A549 (cell line): Measurements from ENCODE around the gene HCCS. TPM values are rescaled to one million over a fixed set of nuclear protein-coding genes. Genes with fewer than 3 reads are reported as not detected.
A peak's percentile ranks its signal among the peaks of the same experiment; 100 is the strongest.

Experiments
- ATAC-seq, 2 experiments: fragments of 200-7000 bp in 1 of 2; fragments of >200 bp in 1 of 2; cut with Nextera tagmentation in 1 of 2; cut with Tn5 transposase in 1 of 2; 3 replicates each; pipeline versions ENCODE4 v1.8.0 to v1.9.1; 2018 to 2020; ENCODE audit warnings: mild to moderate bottlenecking in 1 of 2, moderate library complexity in 1 of 2
- CTCF ChIA-PET: fragments of 300-600 bp; sonication (Branson Sonifier 250); formaldehyde crosslinking; extraction: SDS; loops from one replicate; lab custom pipeline; 2021; ENCODE audit warnings: antibody characterized with exemption, inconsistent platforms; lab: Yijun Ruan, JAX
- POLR2A ChIA-PET: fragments of 350-600 bp; formaldehyde crosslinking; extraction: SDS; loops from one replicate; lab custom pipeline; 2021; ENCODE audit warnings: antibody characterized with exemption, inconsistent platforms; lab: Yijun Ruan, JAX
- DNase-seq, 2 experiments: peaks; one replicate each; pipeline versions ENCODE4 v3.0.0 to v3.0.0-alpha.2; 2011 to 2016; ENCODE audit warnings: low read depth in 1 of 2, low spot score in 1 of 2
- FAIRE-seq: peaks from 2 replicates; lab custom pipeline; 2011; peaks lifted over from hg19 to GRCh38; lab: Jason Lieb, UNC
- H3K27ac ChIP-seq, 2 experiments: fragments of >200 bp; sonication (Bioruptor Twin); formaldehyde crosslinking; 3 replicates each; pipeline ENCODE4 v1.5.1; 2016 to 2017
- H3K4me1 ChIP-seq: fragments of >200 bp; sonication (Bioruptor Twin); formaldehyde crosslinking; 3 replicates; pipeline ENCODE4 v1.6.1; 2016
- H3K4me2 ChIP-seq: fragments of >200 bp; sonication (Bioruptor Twin); formaldehyde crosslinking; 3 replicates; pipeline ENCODE4 v1.6.1; 2016
- H3K4me3 ChIP-seq: fragments of >200 bp; sonication (Bioruptor Twin); formaldehyde crosslinking; 3 replicates; pipeline ENCODE4 v1.5.1; 2016
- H3K9me3 ChIP-seq: fragments of >200 bp; sonication (Bioruptor Twin); formaldehyde crosslinking; 3 replicates; pipeline ENCODE4 v1.6.1; 2016
- ATOH8 ChIP-seq: fragments of 250-450 bp; sonication (Bioruptor Pico); IDR thresholded peaks from 2 replicates; pipeline ENCODE4 v1.5.0; 2020; ENCODE audit warnings: low read depth, mild to moderate bottlenecking, moderate library complexity
- BCL3 ChIP-seq: fragments of >200 bp; sonication (Bioruptor Twin); formaldehyde crosslinking; IDR thresholded peaks from 3 replicates; pipeline ENCODE4 v1.6.1; 2016
- CBX8 ChIP-seq: fragments of 200-600 bp; sonication (generic); IDR thresholded peaks from 2 replicates; pipeline ENCODE4 v1.6.1; 2016
- CTCF ChIP-seq: fragments of >200 bp; sonication (Bioruptor Twin); formaldehyde crosslinking; IDR thresholded peaks from 3 replicates; pipeline ENCODE4 v1.5.1; 2016
- E2F6 ChIP-seq: IDR thresholded peaks from 2 replicates; pipeline ENCODE4 v1.6.1; 2012; ENCODE audit warnings: low read depth, borderline replicate concordance
- EHF ChIP-seq: fragments of 250-450 bp; sonication (Bioruptor Pico); IDR thresholded peaks from 2 replicates; pipeline ENCODE4 v1.5.0; 2020; ENCODE audit warnings: mild to moderate bottlenecking
- EP300 ChIP-seq, 2 experiments: fragments of >200 bp; sonication (Bioruptor Twin); formaldehyde crosslinking; IDR thresholded peaks; 2 replicates in 1 of 2; 3 replicates in 1 of 2; pipeline ENCODE4 v1.6.1; 2016 to 2017
- FOSL2 ChIP-seq, 2 experiments: fragments of 450-650 bp in 1 of 2; fragments of >200 bp in 1 of 2; sonication (Bioruptor Twin) in 1 of 2; formaldehyde crosslinking; IDR thresholded peaks; 2 replicates each; pipeline versions ENCODE4 v1.5.0 to v1.6.1; 2016 to 2020; ENCODE audit warnings: mild to moderate bottlenecking in 1 of 2, moderate library complexity in 1 of 2
- HEYL ChIP-seq: fragments of 250-450 bp; sonication (Bioruptor Pico); IDR thresholded peaks from 2 replicates; pipeline ENCODE4 v1.8.0; 2021; ENCODE audit warnings: mild to moderate bottlenecking, moderate library complexity
- HOXA7 ChIP-seq: fragments of 250-450 bp; sonication (Bioruptor Pico); IDR thresholded peaks from 2 replicates; pipeline ENCODE4 v1.5.0; 2020; ENCODE audit warnings: mild to moderate bottlenecking, moderate library complexity
- HOXB5 ChIP-seq: fragments of 250-450 bp; sonication (Bioruptor Pico); IDR thresholded peaks from 2 replicates; pipeline ENCODE4 v1.5.0; 2020; ENCODE audit warnings: mild to moderate bottlenecking, moderate library complexity
- JUNB ChIP-seq: fragments of >200 bp; sonication (Bioruptor Twin); formaldehyde crosslinking; IDR thresholded peaks from 2 replicates; pipeline ENCODE4 v1.6.1; 2016
- KDM1A ChIP-seq: fragments of 200-600 bp; sonication (generic); IDR thresholded peaks from 2 replicates; pipeline ENCODE4 v1.6.1; 2016; ENCODE audit warnings: low read depth, mild to moderate bottlenecking
- MYC ChIP-seq: IDR thresholded peaks from 2 replicates; pipeline ENCODE4 v1.6.1; 2012; ENCODE audit warnings: mild to moderate bottlenecking, inconsistent platforms, low read length, improper control_type of control experiment, borderline replicate concordance
- NR3C1 ChIP-seq: fragments of >200 bp; sonication (Bioruptor Twin); formaldehyde crosslinking; IDR thresholded peaks from 3 replicates; pipeline ENCODE4 v1.6.1; 2017
- PBX3 ChIP-seq: IDR thresholded peaks from 2 replicates; pipeline ENCODE4 v1.6.1; 2012
- POLR2A ChIP-seq: IDR thresholded peaks from 2 replicates; pipeline ENCODE4 v1.6.1; 2012; ENCODE audit warnings: mild to moderate bottlenecking, low read length
- RAD21 ChIP-seq, 2 experiments: fragments of >200 bp in 1 of 2; sonication (Bioruptor Twin) in 1 of 2; formaldehyde crosslinking in 1 of 2; IDR thresholded peaks in 1 of 2; conservative IDR thresholded peaks in 1 of 2; 2 replicates in 1 of 2; 3 replicates in 1 of 2; pipeline ENCODE4 v1.6.1; 2012 to 2018; ENCODE audit warnings: inconsistent platforms in 1 of 2
- RCOR1 ChIP-seq: fragments of 150-350 bp; IDR thresholded peaks from 2 replicates; pipeline ENCODE4 v1.6.1; 2014; ENCODE audit warnings: antibody characterized with exemption, low read length, low read depth
- RNF2 ChIP-seq: fragments of 200-600 bp; sonication (generic); IDR thresholded peaks from 2 replicates; pipeline ENCODE4 v1.6.1; 2016; ENCODE audit warnings: low read depth, mild to moderate bottlenecking, antibody characterized with exemption, moderate library complexity, borderline replicate concordance
- ZC3H11A ChIP-seq: fragments of 450-650 bp; IDR thresholded peaks from 2 replicates; pipeline ENCODE4 v1.6.1; 2014; ENCODE audit warnings: antibody characterized with exemption, mild to moderate bottlenecking
- WGBS: methylation state at CpG from one replicate; pipeline ENCODE4 v1.1.6; 2017; ENCODE audit errors: missing lambda C conversion rate; 5-methylcytosine and 5-hydroxymethylcytosine counted together
- polyA plus RNA-seq, 4 experiments: library from polyadenylated mRNA; depleted of rRNA in 3 of 4; stranded (reverse); fragments of >200 nt; fragmentation: RNase III in 1 of 4; extraction: RNeasy Plus Mini Kit Qiagen cat#74134 plus additional on column Dnase treatment in 1 of 4; gene quantifications; 2 replicates in 3 of 4; 3 replicates in 1 of 4; pipeline ENCODE4 v1.2.3, GENCODE V29; 2011 to 2017

The HCCS gene
- polyA plus RNA-seq, 2 of the 4 experiments (the other 2 are of a cell fraction), result 46.6 to 61.2 TPM

- Histone ChIP-seq H3K9me3 (no peaks in the 10 kb centered on the region), H3K27ac (no peak overlapping the region), H3K4me3 (no peak overlapping the region), H3K4me1 (peaks cover 11% of the 10 kb centered on the region), H3K4me2 (no peak overlapping the region)
- FAIRE-seq (no peak), ATAC-seq (no peak), DNase-seq (no peak)
- CTCF ChIA-PET, result interaction anchor here (1.3 to 4.5 kb wide), 2 partner anchors 380 to 914 kb away, joined by 6 to 23 read pairs; no protein-coding TSS in a partner anchor
- POLR2A ChIA-PET, result no interaction called here
- WGBS, result 59% methylated on average over 2 of the region's 2 CpGs
- TF ChIP-seq EP300 (IDR thresholded peaks at IDR 0.05), result no peak
- no peak for TF ChIP-seq RAD21 (conservative IDR thresholded peaks at IDR 0.05 in 1 of 2, IDR thresholded peaks at IDR 0.05 in 1 of 2)
- no peak for TF ChIP-seq ZC3H11A
- no peak for TF ChIP-seq E2F6
- TF ChIP-seq BCL3, result no peak
- TF ChIP-seq EHF (CRISPR knock-in tag), result no peak
- TF ChIP-seq ATOH8 (CRISPR knock-in tag), result no peak
- no peak for TF ChIP-seq RNF2
- TF ChIP-seq JUNB, result no peak
- no peak for TF ChIP-seq NR3C1
- TF ChIP-seq PBX3, result no peak
- no peak for TF ChIP-seq CTCF
- no peak for TF ChIP-seq POLR2A
- TF ChIP-seq RCOR1, result no peak
- TF ChIP-seq MYC, result no peak
- no peak for TF ChIP-seq HOXA7 (CRISPR knock-in tag)
- TF ChIP-seq HEYL (CRISPR knock-in tag), result no peak
- no peak for TF ChIP-seq HOXB5
- TF ChIP-seq KDM1A, result no peak
- no peak for TF ChIP-seq CBX8
Measured at GRCh38 chrX:11103751-11104150, 7.4 kb upstream of the HCCS start.

GRCh38 chrX:11105080-11105479, 6.1 kb upstream of the HCCS start:
- Histone ChIP-seq H3K9me3 (no peaks in the 10 kb centered on the region), H3K27ac (no peak overlapping the region), H3K4me2 (no peak overlapping the region)
- WGBS, result 93% methylated on average over 4 of the region's 4 CpGs
- CTCF ChIA-PET, result interaction anchor here (4.5 kb wide), 1 partner anchor 916 kb away, joined by 23 read pairs; no protein-coding TSS in a partner anchor
- DNase-seq (peak; percentile 6 to 13), ATAC-seq (peak in 1 of 2 experiments; percentile 45; a peak in 1 of 6 replicates), FAIRE-seq (no peak)
- TF ChIP-seq FOSL2 (IDR thresholded peaks at IDR 0.05) (no peak), FOSL2 (CRISPR knock-in tag; IDR thresholded peaks at IDR 0.05) (0 out of 2 replicates have a peak, but pooled peaks have one; percentile 3), ATOH8 (CRISPR knock-in tag) (no peak)
- TF ChIP-seq, all 56 proteins: peak for 1
- H3K4me1 ChIP-seq, result peaks cover 8% of the 10 kb centered on the region
- POLR2A ChIA-PET, result no interaction called here
- no peak overlapping the region for H3K4me3 ChIP-seq
